Measurements from ENCODE around the gene PUS7L. TPM values are rescaled to one million over a fixed set of nuclear protein-coding genes. Genes with fewer than 3 reads are reported as not detected.

The PUS7L gene, protein sequence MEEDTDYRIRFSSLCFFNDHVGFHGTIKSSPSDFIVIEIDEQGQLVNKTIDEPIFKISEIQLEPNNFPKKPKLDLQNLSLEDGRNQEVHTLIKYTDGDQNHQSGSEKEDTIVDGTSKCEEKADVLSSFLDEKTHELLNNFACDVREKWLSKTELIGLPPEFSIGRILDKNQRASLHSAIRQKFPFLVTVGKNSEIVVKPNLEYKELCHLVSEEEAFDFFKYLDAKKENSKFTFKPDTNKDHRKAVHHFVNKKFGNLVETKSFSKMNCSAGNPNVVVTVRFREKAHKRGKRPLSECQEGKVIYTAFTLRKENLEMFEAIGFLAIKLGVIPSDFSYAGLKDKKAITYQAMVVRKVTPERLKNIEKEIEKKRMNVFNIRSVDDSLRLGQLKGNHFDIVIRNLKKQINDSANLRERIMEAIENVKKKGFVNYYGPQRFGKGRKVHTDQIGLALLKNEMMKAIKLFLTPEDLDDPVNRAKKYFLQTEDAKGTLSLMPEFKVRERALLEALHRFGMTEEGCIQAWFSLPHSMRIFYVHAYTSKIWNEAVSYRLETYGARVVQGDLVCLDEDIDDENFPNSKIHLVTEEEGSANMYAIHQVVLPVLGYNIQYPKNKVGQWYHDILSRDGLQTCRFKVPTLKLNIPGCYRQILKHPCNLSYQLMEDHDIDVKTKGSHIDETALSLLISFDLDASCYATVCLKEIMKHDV
- total RNA-seq = 5.7 and 8.5 TPM in 2 replicates

DNA sequence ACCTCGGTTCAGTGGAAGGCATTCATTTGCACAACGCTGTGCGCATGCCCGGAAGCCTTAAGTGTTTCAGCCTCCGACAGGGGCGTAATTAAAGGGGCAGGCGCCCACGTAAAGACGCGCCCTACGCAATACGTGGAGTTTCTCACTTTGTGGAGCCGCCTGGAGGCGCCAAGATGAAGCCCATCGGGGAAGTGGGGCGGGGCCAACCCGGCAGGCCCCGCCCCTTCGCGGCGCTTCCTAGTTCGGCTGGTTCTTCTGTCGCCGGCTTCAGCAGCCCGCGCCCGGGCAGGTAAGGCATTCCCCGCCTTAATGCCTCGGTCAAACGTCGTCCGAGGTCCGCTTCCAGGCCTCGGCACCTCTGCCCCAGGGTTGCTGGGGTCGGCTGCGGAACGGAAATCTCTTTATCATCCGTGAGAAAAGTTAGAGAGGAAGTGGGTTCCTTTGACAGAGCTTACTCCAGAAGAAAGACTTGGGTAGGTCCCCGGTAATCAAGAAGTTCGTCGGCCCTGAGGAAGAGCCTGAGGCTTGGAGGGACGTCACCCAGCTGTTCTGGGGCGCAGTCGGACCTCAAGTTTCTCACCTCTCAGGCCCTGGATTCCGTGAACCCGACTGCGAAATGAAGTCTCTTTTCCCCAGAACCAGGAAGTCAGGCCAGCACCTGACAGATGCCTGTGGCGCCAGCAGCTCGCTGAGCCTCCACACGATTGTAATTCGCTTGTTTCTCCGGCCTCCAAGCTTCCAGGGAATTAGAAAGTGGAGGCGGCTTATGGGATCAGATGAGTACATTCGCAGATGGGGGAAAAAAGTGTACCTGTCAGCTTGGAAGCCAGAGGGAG lies at the start of gene PUS7L, which contains the start of gene IRAK4:
Gene PUS7L (minus strand): TSS at position 63 of the 836 bp plus-strand sequence. CDS start 3,545 bp downstream, outside the sequence.
Gene IRAK4 (plus strand): TSS at position 224 of the 836 bp plus-strand sequence. CDS start 9,161 bp downstream, outside the sequence.
- peak; percentile 96 to 99 for DNase-seq (ENCODE audit: low read depth in 2 of 2)

- DNase-seq (ENCODE audit: low read depth in 2 of 2) = no peak
These were observed 48.8 kb upstream of the PUS7L start for GRCh38 chr12:43807386-43807785.

DNA sequence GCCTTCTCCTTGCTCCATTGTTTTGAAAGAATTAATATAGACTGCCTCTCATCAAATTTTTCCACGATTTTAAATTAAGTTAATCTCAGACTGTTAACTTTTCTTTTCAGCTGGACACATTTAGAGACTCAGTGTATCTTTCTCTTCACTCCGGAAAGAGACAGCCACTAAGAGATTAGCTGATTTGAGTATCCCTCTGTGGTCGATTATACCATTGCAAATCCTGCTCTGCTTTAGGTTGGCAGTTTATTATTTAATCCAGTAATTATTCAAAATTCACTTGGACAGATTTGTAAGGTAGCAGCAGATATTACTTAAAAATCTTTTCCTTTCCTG lies 48.1 kb upstream of the PUS7L start:
- DNase-seq (ENCODE audit: low read depth in 2 of 2) = peak in 1 of 2 donors; percentile 4

DNA sequence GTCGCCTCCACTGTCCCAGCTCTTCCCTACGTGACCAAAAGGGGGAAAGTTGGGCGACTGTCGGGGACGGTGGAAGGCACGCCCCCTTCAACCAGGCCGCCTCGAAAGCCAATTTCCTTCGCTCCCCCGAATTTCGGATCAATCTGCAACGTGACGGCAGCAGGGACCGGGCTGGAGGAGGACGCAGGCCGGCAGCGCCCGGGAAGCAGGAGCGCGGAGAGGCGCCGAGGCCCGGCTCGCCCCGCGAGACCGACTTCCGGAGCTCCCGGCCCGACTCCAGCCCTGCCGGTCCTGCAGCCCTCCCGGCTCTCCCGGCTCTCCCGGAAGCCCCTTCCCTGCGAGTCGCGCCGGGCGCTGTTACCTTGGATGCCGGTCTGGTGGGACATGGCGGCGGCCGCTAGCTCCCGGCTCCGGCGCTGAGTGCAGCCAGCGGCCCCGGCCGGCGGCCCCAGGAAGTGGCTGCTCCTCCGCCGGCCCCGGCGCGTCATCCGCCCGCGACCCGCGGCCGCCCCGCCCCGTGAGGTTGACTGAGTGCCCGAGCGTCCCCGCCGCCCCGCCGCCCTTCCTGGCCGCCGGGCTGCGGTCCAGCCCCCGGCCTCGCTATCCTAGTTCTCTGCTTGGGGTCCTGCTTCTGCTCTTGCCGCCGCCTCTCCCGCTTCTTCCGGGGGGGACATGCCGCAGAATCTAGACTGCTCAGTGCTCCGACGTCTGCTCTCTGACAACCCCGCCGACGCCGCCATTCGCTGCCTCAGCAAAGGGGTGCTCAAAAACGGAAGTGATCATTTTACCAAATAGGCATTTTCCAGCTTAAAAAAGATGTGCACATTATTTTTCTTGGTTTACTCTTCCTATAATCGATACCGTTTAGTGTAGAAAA lies 47.5 kb upstream of the PUS7L start, which contains the start of gene TWF1:
Gene TWF1 (minus strand): TSS at position 458 of the 877 bp plus-strand sequence. CDS start 72 bp downstream, at position 386.
- DNase-seq (ENCODE audit: low read depth in 2 of 2) = peak; percentile 88

GRCh38 chr12:43805149-43805859 lies 46.7 kb upstream of the PUS7L start:
- peak in 1 of 2 donors; percentile 18 for DNase-seq (ENCODE audit: low read depth in 2 of 2)

DNA sequence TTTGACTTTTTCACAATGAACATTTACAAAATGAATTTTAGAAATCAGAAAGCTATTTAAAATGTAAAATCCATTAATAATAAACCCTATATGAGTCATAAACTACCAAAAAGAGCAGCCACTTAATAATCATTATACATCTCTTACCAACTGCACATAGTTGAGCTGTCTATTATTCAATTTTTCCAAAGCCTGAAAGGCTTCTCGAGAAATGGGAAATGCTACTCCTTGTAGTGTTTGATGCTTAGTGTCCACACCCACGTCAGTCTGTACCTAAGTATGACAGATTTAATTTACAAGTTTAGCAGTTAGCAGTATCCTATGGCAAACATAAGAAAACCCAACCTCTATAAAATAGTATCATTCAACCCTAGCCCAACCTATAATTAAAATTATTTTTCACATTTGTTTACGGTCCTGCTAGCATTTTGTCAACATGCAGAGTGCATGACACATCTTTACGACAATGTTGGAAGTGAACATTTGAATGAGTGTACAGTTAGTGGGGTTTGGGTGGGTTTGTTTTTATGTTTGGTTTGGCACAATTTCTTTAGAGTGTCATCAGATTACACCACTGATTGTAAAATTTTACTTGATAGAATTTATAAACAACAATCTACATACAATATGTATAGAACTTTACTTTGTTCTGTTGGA lies 39.1 kb upstream of the PUS7L start:
- no peak for DNase-seq (ENCODE audit: low read depth in 2 of 2)

DNA sequence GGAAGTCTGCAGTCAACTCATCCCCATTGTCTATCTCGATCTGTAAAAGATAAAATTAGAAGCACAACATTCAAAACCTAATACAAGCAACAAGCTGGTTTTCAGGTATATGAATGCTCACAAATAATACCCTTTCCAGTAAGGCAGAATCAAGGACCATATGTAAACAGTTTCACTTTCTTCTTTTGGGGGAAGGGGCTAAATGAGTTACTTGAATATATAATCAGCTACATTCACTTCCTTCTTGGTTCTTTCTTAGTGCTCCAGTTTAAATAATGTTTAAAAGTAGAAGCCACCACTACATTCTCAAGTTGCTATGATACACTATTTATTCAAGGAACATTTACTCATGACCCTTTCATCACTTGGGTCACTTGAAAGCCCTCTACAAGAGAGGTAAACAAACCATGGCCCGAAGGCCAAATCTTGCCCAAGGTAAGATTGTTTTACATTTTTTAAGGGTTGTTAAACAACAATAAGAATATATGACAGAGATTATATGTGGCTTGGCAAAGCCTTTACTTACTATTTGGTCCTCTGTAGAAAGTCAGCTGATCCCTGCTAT lies 37.2 kb upstream of the PUS7L start:
- DNase-seq (ENCODE audit: low read depth in 2 of 2) = no peak

DNA sequence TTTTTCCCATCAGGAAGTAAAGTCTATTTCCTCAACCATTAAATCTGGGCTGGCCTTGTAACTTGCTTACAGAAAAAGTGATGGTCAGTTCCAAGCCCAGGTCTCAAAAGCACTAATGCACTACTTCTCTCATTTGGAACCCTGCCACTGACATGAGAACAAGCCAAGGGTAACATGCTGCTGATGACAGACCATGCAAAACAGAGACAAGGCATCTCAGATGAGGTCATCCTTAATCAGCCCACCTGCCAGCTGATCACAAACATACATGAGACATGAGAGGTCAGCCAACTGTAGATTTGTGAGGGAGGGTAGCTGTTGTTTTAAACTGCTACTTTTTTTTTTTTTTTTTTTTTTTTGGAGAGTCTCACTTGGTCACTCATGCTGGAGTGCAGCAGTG lies 31.4 kb upstream of the PUS7L start:
- peak; percentile 7 to 96 for DNase-seq (ENCODE audit: low read depth in 2 of 2)

DNA sequence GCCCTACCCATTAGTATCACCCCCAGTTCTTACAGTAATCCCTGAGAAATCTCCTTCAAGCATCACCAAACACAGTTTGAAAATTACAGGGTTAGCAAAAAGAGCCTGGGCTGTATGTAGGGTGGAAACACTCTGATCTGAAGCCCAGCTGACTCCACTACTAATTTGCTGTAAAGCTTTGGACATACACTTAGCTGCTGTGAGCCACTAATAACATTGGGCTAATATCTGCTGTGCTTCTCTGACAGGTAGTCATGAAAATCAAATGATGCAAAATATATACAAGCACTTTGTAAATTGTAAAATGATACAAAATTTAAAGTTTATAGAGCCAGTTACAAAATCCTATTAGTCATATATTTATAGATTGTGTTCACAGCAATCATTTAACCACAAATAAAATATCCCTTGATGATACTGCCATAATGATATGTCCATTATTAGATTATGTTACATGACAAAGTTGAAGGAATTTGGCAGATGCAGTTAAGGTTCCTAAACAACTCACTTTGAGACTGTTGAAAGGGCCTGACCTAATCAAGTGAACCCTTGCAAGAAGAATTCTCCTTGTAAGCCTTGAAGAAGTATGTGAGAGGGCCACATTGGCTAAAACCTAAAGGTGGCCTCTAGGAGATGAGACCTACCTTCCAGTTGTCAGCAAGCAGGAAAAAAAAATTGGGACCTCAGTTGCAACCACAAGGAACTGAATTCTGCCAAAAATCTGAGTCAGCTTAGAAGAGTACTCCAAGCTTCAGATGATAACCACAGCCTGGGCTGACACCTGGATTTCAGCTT lies 28.5 kb upstream of the PUS7L start:
- DNase-seq (ENCODE audit: low read depth in 2 of 2) = no peak

GRCh38 chr12:43776498-43776897 lies 17.9 kb upstream of the PUS7L start:
- DNase-seq (ENCODE audit: low read depth in 2 of 2) = peak; percentile 13 to 54

DNA sequence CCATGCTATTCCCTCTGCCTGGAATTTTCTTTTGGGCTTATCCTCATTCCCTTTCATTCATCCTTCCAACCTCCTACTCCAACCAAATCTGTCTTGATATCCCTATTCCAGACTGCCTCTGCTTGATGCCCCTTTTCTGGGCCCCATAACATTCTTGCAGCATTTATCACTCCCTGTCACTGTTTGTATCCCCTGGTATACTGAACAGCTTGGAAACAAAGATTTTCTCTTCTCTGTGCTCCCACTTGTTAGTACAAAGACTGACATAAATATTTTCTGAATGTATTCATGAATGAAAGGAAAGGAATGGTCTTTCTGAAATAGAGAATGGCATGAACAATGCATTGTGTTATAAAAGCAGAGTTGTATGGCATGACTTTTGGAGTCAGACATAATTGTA lies 7.7 kb upstream of the PUS7L start:
- DNase-seq (ENCODE audit: low read depth in 2 of 2) = no peak

DNA sequence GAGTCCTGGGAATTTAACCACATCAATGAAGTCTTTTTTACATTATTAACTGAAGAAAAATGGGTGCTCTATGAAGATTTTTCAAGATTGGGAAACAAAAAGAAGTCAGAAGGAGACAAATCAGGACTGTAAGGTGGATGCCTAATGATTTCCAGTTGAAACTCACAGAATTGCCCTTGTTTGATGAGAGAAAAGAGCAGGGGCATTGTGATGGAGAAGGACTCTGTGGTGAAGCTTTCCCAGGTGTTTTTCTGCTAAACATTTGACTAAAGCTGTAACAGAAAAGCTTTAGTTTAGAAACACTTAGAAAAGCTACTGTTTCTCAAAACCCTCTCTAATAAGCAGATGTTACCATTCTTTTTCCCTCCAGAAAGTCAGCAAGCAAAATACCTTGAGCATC lies 5.9 kb upstream of the PUS7L start:
- no peak for DNase-seq (ENCODE audit: low read depth in 2 of 2)

DNA sequence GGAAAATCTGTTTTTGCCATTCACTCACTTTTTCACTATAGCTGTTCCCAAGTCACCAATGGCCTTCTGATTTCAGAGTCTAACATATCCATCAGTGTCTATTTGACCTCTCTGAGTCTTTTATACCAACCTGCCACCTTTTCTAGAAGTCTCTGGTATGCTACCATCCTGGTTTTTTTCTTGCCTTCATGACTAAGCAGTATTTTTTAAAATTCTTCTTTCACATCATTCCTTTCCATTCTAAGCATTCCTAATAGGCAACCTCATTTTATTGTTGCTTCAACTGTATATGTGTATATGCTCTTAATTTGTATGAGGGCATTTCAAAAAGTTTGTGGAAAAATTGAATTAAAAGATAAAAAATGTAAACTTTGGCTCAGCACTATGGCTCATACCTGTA lies 5.2 kb upstream of the PUS7L start:
- DNase-seq (ENCODE audit: low read depth in 2 of 2) = no peak

DNA sequence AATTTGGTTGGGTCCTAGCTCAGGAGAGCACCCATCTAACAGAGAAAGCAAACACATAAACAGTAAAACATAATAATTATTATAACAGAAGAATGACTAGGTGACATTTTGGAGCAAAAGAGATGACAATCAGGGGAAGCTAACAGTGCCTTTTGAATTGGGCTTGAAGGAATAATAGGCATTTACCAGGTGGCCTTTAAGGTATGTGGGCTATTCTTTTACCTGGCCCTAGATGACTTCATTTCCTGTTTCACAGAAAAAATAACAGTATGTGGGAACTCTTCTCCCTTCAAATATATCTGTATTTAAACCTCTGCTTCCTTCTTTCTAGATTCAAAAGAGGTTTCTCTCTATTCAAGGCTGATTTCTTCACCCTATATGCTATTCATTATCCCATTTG lies 4.0 kb upstream of the PUS7L start:
- no peak for DNase-seq (ENCODE audit: low read depth in 2 of 2)

DNA sequence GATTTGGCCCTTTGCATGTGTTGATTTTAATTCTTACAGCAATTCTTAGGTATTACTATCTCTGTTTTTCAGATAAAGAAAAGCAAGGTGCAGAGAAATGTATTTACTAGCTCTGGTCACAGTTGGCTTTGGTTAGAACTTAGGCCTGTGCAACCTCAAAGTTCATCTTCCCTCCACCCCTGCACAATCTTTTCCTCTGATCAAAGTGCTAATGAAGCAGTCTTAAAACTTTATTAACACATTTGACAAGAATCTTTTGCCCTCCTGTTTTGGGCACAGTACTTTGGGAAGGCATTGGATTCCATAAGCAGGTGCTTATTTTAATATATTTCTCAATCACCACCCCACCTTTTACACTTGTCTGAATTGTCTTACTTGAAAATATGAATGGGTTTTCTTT lies 2.9 kb upstream of the PUS7L start:
- DNase-seq (ENCODE audit: low read depth in 2 of 2) = no peak

- no peak for DNase-seq (ENCODE audit: low read depth in 2 of 2)
These were observed 1.8 kb upstream of the PUS7L start for GRCh38 chr12:43760396-43760795.

DNA sequence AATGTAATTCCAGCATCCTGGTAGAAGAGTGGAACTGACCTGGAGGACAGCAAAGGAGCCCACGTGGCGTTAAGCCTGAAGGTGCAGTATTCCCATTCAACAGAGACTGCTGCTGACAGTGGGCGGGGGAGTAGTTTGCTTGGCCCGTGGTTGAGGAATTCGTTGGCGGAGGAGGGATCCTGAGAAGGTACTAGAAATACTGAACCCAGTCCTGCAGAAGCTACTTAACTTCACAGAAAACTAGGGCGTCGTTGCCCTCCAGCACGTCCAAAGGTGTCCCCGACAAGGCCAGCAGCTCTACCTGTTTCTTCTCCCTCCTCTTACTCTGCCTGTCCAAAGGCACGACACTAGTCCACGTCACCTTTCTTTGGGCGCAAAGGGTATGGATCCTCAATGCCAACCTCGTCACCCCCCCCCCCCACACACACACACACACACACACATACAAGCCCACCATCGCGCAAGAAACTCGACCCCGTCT lies 303 bp downstream of the PUS7L start:
- peak in 1 of 2 donors; percentile 49 for DNase-seq (ENCODE audit: low read depth in 2 of 2)

DNA sequence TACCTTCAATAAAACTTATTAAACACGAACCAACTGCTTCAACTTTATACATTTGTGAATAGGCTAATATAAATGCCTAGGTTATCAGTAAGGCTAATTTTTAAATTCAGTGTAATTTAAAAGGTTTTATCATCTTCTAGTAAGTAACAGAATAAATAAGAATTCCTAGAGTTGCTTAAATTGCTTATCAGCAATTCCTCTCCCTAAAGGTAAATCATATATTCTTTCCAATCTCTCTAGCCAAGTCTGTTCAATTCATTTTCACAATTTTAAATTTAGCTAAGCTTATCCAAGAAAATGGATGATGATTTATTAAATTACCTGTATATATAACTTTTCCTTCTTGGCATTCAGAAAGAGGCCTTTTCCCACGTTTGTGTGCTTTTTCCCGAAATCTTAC lies 4.6 kb downstream of the PUS7L start:
- DNase-seq (ENCODE audit: low read depth in 2 of 2) = no peak
